Activated B cell treated with CpG ODN at 0.5 μM for 24 hours (primary cell): ENCODE data around the gene RSPO3. TPM values are rescaled to one million over a fixed set of nuclear protein-coding genes. Genes with fewer than 3 reads are reported as not detected.

Experiments used
- ATAC-seq: fragments of 200-7000 bp; cut with Tn5 transposase; one replicate; pipeline ENCODE4 v1.10.0; 2021; ENCODE audit warnings: low read depth, mild to moderate bottlenecking, moderate library complexity
- CTCF ChIA-PET: fragments of 350-600 bp; sonication (Branson Sonifier 250); formaldehyde crosslinking; loops from one replicate; lab custom pipeline; 2021; ENCODE audit warnings: antibody characterized with exemption; lab: Charles Lee
- POLR2A ChIA-PET: fragments of 350-600 bp; sonication (Branson Sonifier 250); formaldehyde crosslinking; loops from one replicate; lab custom pipeline; 2021; ENCODE audit warnings: antibody characterized with exemption; lab: Charles Lee
- DNase-seq: peaks from one replicate; pipeline ENCODE4 v3.0.0; 2022
- H3K27ac Mint-ChIP-seq: one replicate; pipeline ENCODE4 v1.8.0; 2020; ENCODE audit warnings: mixed read lengths
- H3K27me3 Mint-ChIP-seq: one replicate; pipeline ENCODE4 v1.8.0; 2021; ENCODE audit warnings: mixed read lengths
- H3K36me3 Mint-ChIP-seq: one replicate; pipeline ENCODE4 v1.8.0; 2021; ENCODE audit warnings: low read depth, mixed read lengths
- H3K4me1 Mint-ChIP-seq: one replicate; pipeline ENCODE4 v1.8.0; 2021; ENCODE audit warnings: mixed read lengths
- H3K4me3 Mint-ChIP-seq: one replicate; pipeline ENCODE4 v1.8.0; 2020; ENCODE audit warnings: mild to moderate bottlenecking, mixed read lengths
- H3K9me3 Mint-ChIP-seq: one replicate; pipeline ENCODE4 v1.8.0; 2020; ENCODE audit warnings: mixed read lengths
- CTCF ChIP-seq: fragments of 200-600 bp; IDR thresholded peaks from one replicate; pipeline ENCODE4 v1.8.0; 2022; ENCODE audit warnings: antibody characterized with exemption, mild to moderate bottlenecking
- intact Hi-C: fragments of 100-400 bp; cut with micrococcal nuclease; formaldehyde crosslinking; loops from one replicate; pipeline ENCODE4 v1.15.1; 2024
- total RNA-seq: library from RNA; stranded (reverse); gene quantifications from 2 replicates; pipeline ENCODE4 v1.2.3, GENCODE V29; 2022

Gene RSPO3
- total RNA-seq, 1 donor from 2014 or later, result not detected

GRCh38 chr6:127202676-127203075 lies 84.2 kb downstream of the RSPO3 start:
- H3K27me3 Mint-ChIP-seq, result peaks cover 6% of the 10 kb centered on the region
- no peaks in the 10 kb centered on the region for H3K36me3 Mint-ChIP-seq
- no peak overlapping the region for H3K27ac Mint-ChIP-seq
- H3K4me3 Mint-ChIP-seq, result no peak overlapping the region
- DNase-seq (no peak), ATAC-seq (no peak)
- intact Hi-C loops, result no loop called here
- H3K4me1 Mint-ChIP-seq, result no peaks in the 10 kb centered on the region
- H3K9me3 Mint-ChIP-seq, result no peaks in the 10 kb centered on the region
- ChIA-PET POLR2A (no interaction called here), CTCF (no interaction called here)
- TF ChIP-seq CTCF, result no peak

GRCh38 chr6:127204281-127204680 lies 85.8 kb downstream of the RSPO3 start:
- ATAC-seq, result no peak
- intact Hi-C loops, result no loop called here
- Mint-ChIP-seq H3K27ac (no peak overlapping the region), H3K9me3 (no peaks in the 10 kb centered on the region), H3K4me1 (no peaks in the 10 kb centered on the region), H3K36me3 (no peaks in the 10 kb centered on the region), H3K27me3 (peaks cover 15% of the 10 kb centered on the region), H3K4me3 (no peak overlapping the region)
- no peak for DNase-seq
- TF ChIP-seq CTCF, result no peak
- POLR2A ChIA-PET, result no interaction called here
- CTCF ChIA-PET, result no interaction called here

- ChIA-PET POLR2A (no interaction called here), CTCF (no interaction called here)
- Mint-ChIP-seq H3K27me3 (peaks cover 12% of the 10 kb centered on the region), H3K9me3 (no peaks in the 10 kb centered on the region), H3K4me3 (no peak overlapping the region), H3K36me3 (no peaks in the 10 kb centered on the region), H3K27ac (no peak overlapping the region), H3K4me1 (no peaks in the 10 kb centered on the region)
- ATAC-seq (no peak), DNase-seq (no peak)
- TF ChIP-seq CTCF, result no peak
- intact Hi-C loops, result no loop called here
These were observed 86.6 kb downstream of the RSPO3 start for GRCh38 chr6:127205036-127205435.

DNA sequence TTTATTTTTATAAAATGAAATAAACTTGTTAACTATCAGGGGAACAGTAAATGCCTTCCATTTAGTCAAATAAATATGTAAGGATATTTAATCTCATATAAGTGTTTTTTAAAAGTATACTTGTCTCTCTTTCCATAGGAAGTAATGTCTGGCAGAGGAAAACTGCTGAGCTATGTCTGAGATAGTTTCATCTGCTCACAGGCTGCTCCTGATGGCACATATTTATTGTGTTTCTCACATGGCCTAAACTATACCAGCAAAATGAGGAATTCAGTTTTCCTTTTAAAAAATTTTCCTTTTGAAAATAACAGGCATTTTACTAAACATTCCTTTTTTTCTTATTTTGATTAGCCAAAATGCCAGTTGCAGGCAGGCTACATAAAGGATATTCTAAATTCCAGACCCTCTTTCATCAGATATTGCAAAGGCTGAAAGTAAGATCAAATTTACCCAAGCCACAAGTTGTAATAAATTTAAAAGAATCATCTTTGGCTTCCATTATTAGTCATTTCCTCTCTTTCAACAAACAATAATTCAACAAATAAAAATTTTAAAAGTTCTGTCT lies 88.1 kb downstream of the RSPO3 start:
- ChIA-PET CTCF (no interaction called here), POLR2A (no interaction called here)
- H3K4me3 Mint-ChIP-seq, result no peak overlapping the region
- DNase-seq, result no peak
- intact Hi-C loops, result no loop called here
- ATAC-seq, result no peak
- peaks cover 10% of the 10 kb centered on the region for H3K27me3 Mint-ChIP-seq
- no peak overlapping the region for H3K27ac Mint-ChIP-seq
- no peaks in the 10 kb centered on the region for H3K9me3 Mint-ChIP-seq
- no peak for TF ChIP-seq CTCF
- H3K36me3 Mint-ChIP-seq, result no peaks in the 10 kb centered on the region
- H3K4me1 Mint-ChIP-seq, result no peaks in the 10 kb centered on the region

GRCh38 chr6:127207591-127208120 lies 89.2 kb downstream of the RSPO3 start:
- H3K9me3 Mint-ChIP-seq, result no peaks in the 10 kb centered on the region
- ATAC-seq (no peak), DNase-seq (no peak)
- intact Hi-C loops, result no loop called here
- ChIA-PET CTCF (no interaction called here), POLR2A (no interaction called here)
- no peaks in the 10 kb centered on the region for H3K36me3 Mint-ChIP-seq
- peaks cover 12% of the 10 kb centered on the region for H3K27me3 Mint-ChIP-seq
- H3K4me1 Mint-ChIP-seq, result no peaks in the 10 kb centered on the region
- H3K27ac Mint-ChIP-seq, result no peak overlapping the region
- TF ChIP-seq CTCF, result no peak
- no peak overlapping the region for H3K4me3 Mint-ChIP-seq
